Tongue (tissue), 2 donors: ENCODE results near the gene LRP11. TPM values are rescaled to one million over a fixed set of nuclear protein-coding genes. Genes with fewer than 3 reads are reported as not detected.
A peak's percentile ranks its signal among the peaks of the same experiment; 100 is the strongest.

Experiments used
- DNase-seq: peaks from one replicate; pipeline ENCODE4 v3.0.0-alpha.2; 2015
- total RNA-seq: library from RNA; depleted of rRNA; stranded (reverse); fragments of >200 nt; gene quantifications from one replicate; pipeline ENCODE4 v1.2.3, GENCODE V29; 2014

LRP11 gene
- total RNA-seq, 1 donor from 2014 or later: 38.5 TPM

GRCh38 chr6:149779644-149779963 is 84.6 kb downstream of the LRP11 start:
- no peak for DNase-seq

- no peak for DNase-seq
Measured at GRCh38 chr6:149777624-149778023, 86.5 kb downstream of the LRP11 start.

GRCh38 chr6:149771925-149772324 is 92.2 kb downstream of the LRP11 start:
- DNase-seq: peak; percentile 5

- DNase-seq: no peak
Measured at GRCh38 chr6:149771185-149771584, 93.0 kb downstream of the LRP11 start.

- DNase-seq: no peak
Measured at GRCh38 chr6:149769676-149770075, 94.5 kb downstream of the LRP11 start.

Other genes starting within 250 kb of the LRP11 start
- 27.3 TPM for gene KATNA1, start 215.6 kb downstream of the LRP11 start, total RNA-seq
- gene LATS1, start 146.3 kb downstream of the LRP11 start, total RNA-seq: 31.8 TPM
- 27.6 TPM for gene NUP43, start 117.8 kb downstream of the LRP11 start, total RNA-seq
- 165 TPM for gene PCMT1, start 114.6 kb downstream of the LRP11 start, total RNA-seq
- gene RAET1E, start 33.8 kb upstream of the LRP11 start, total RNA-seq: 8.8 TPM
- gene RAET1G, start 58.8 kb upstream of the LRP11 start, total RNA-seq: 1.1 TPM
- gene ULBP2, start 77.7 kb upstream of the LRP11 start, total RNA-seq: not detected
- 0.41 TPM for gene ULBP1, start 99.6 kb upstream of the LRP11 start, total RNA-seq
- gene RAET1L, start 161.2 kb upstream of the LRP11 start, total RNA-seq: 3.3 TPM
- gene ULBP3, start 204.8 kb upstream of the LRP11 start, total RNA-seq: 1.8 TPM